SH-SY5Y (cell line): ENCODE measurements around the gene INPP5A.

ENCODE experiments used
- GATA2 ChIP-seq: IDR thresholded peaks from 2 replicates; pipeline ENCODE4 v1.6.1; 2011; ENCODE audit warnings: mild to moderate bottlenecking, low read depth, low read length
- GATA3 ChIP-seq: IDR thresholded peaks from 2 replicates; pipeline ENCODE4 v1.6.1; 2011; ENCODE audit warnings: low read depth, mild to moderate bottlenecking, low read length, moderate library complexity

DNA sequence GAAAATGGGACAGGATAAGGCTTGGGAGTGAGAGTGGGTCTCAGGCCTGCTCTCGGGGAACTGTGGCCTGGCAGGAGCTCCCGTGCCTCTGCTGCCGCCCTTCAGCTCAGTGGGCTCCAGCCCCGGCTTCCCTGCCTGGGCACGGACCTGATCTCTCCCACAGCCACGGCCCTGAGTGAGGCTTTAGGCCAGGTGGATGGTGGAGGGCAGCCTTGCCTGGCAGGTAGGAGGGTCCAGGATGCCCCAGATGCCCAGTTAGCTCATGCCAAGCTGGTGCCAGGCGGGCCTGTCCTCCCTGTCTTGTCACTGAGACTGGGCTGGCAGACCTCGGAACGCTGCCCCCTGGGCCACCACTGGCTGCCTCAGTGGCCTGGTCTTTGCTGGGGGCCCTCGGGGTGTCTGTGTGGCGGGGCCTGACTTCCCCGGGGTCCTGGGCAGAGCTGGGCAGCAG, 116.6 kb downstream of the INPP5A start:
- TF ChIP-seq GATA3 (no peak), GATA2 (no peak)
